H1 (cell line): ENCODE measurements around the gene VMP1. TPM values are rescaled to one million over a fixed set of nuclear protein-coding genes. Genes with fewer than 3 reads are reported as not detected.

Source experiments
- CHD1 ChIP-seq: IDR thresholded peaks from 2 replicates; pipeline ENCODE4 v1.6.1; 2012; ENCODE audit warnings: low read depth, low read length, improper control_type of control experiment
- HDAC6 ChIP-seq: IDR thresholded peaks from one replicate; pipeline ENCODE4 v1.7.1; 2012; ENCODE audit warnings: low read depth, mild to moderate bottlenecking, inconsistent platforms, low read length, moderate library complexity
- POLR2AphosphoS5 ChIP-seq: IDR thresholded peaks from 2 replicates; pipeline ENCODE4 v1.6.1; 2011; ENCODE audit warnings: low read depth, low read length
- polyA plus RNA-seq, 7 experiments: library from polyadenylated mRNA; depleted of rRNA in 3 of 7; stranded (reverse) in 5 of 7; unstranded in 2 of 7; fragments of >200 nt in 5 of 7; fragments of 200-250 nt in 2 of 7; gene quantifications; 1 replicate in 5 of 7; 2 replicates in 1 of 7; 4 replicates in 1 of 7; pipeline versions ENCODE4 v1.2.1 to v1.2.3, GENCODE V29; 2011 to 2013; ENCODE audit warnings: missing spikeins in 2 of 7, mixed read lengths in 2 of 7
- total RNA-seq: library from RNA; stranded (reverse); fragmentation: NEBNext Ultra II Directional; extraction: Animal tissue kit (Norgen Biotek cat#: 25700); gene quantifications from 2 replicates; pipeline ENCODE4 v1.2.1, GENCODE V29; 2021

Gene VMP1
- total and polyA plus RNA-seq, 2 of the 8 experiments (the other 6 are each of a cell fraction or from before 2014, with no cell fraction given), result 45.0 to 92.7 TPM

DNA sequence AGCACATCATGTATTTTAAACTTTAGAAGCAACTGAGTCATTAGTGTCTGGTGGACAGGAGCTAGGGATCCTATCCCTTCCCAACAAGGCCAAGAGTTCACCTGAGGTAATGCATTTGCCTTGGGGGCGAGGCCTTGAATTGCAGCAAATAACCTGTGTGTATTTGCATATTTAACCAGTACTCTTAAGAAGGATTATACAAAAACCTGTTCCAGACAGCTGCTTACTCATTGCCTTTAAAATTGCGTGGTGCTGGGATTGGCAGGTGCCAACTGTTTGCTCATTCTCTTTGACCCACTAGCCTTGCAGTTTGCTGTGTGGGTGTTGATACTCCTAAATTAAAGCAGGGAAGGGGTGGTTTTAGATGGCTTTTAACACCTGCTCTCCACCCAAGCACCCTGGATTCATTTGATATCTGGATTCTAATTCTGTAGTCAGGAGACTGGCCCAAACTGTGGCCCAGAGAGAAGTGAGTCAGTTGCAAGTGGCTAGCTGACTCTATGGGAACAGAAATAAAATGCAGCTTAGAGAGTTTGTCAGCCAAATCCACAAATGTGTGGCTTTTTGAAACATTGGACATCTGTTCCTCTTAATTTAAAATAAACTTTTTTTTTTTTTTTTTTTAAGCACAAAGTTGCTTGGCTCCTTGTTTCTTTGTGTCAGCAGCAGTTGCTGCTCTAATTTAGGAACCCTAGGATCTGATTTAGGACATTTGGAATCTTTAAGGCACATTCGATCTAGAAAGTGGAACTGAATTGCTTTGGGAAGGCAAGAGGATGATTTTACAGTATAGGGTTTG is 138.3 kb downstream of the VMP1 start (continued):
- no peak for TF ChIP-seq CHD1
- TF ChIP-seq HDAC6, result no peak
- TF ChIP-seq POLR2AphosphoS5, result peak; percentile 37; the same call in 1 of the 2 replicates
